Activated B cell treated with CpG ODN at 0.5 μM for 24 hours (primary cell): ENCODE results near the gene RBM15. TPM values are rescaled to one million over a fixed set of nuclear protein-coding genes. Genes with fewer than 3 reads are reported as not detected.

Experiments used
- ATAC-seq: fragments of 200-7000 bp; cut with Tn5 transposase; one replicate; pipeline ENCODE4 v1.10.0; 2021; ENCODE audit warnings: low read depth, mild to moderate bottlenecking, moderate library complexity
- CTCF ChIA-PET: fragments of 350-600 bp; sonication (Branson Sonifier 250); formaldehyde crosslinking; loops from one replicate; lab custom pipeline; 2021; ENCODE audit warnings: antibody characterized with exemption; lab: Charles Lee
- POLR2A ChIA-PET: fragments of 350-600 bp; sonication (Branson Sonifier 250); formaldehyde crosslinking; loops from one replicate; lab custom pipeline; 2021; ENCODE audit warnings: antibody characterized with exemption; lab: Charles Lee
- DNase-seq: peaks from one replicate; pipeline ENCODE4 v3.0.0; 2022
- H3K27ac Mint-ChIP-seq: one replicate; pipeline ENCODE4 v1.8.0; 2020; ENCODE audit warnings: mixed read lengths
- H3K27me3 Mint-ChIP-seq: one replicate; pipeline ENCODE4 v1.8.0; 2021; ENCODE audit warnings: mixed read lengths
- H3K36me3 Mint-ChIP-seq: one replicate; pipeline ENCODE4 v1.8.0; 2021; ENCODE audit warnings: low read depth, mixed read lengths
- H3K4me1 Mint-ChIP-seq: one replicate; pipeline ENCODE4 v1.8.0; 2021; ENCODE audit warnings: mixed read lengths
- H3K4me3 Mint-ChIP-seq: one replicate; pipeline ENCODE4 v1.8.0; 2020; ENCODE audit warnings: mild to moderate bottlenecking, mixed read lengths
- H3K9me3 Mint-ChIP-seq: one replicate; pipeline ENCODE4 v1.8.0; 2020; ENCODE audit warnings: mixed read lengths
- CTCF ChIP-seq: fragments of 200-600 bp; IDR thresholded peaks from one replicate; pipeline ENCODE4 v1.8.0; 2022; ENCODE audit warnings: antibody characterized with exemption, mild to moderate bottlenecking
- intact Hi-C: fragments of 100-400 bp; cut with micrococcal nuclease; formaldehyde crosslinking; loops from one replicate; pipeline ENCODE4 v1.15.1; 2024
- total RNA-seq: library from RNA; stranded (reverse); gene quantifications from 2 replicates; pipeline ENCODE4 v1.2.3, GENCODE V29; 2022

RBM15 gene
- total RNA-seq, 1 donor from 2014 or later = 61.1 TPM

- CTCF ChIA-PET = interaction anchor here (1.6 kb wide), 1 partner anchor 22 kb away, joined by 5 read pairs; no protein-coding TSS in a partner anchor
- no peak for TF ChIP-seq CTCF
- POLR2A ChIA-PET = interaction anchor here (1.6 kb wide), 1 partner anchor 52 kb away, joined by 8 read pairs; the partner anchor contains the start of gene RBM15
- no peaks in the 10 kb centered on the region for H3K27me3 Mint-ChIP-seq
- no peak overlapping the region for H3K4me3 Mint-ChIP-seq
- no peaks in the 10 kb centered on the region for H3K9me3 Mint-ChIP-seq
- peaks cover 10% of the 10 kb centered on the region for H3K36me3 Mint-ChIP-seq
- H3K27ac Mint-ChIP-seq = no peak overlapping the region
- H3K4me1 Mint-ChIP-seq = peaks cover 46% of the 10 kb centered on the region
- ATAC-seq (no peak), DNase-seq (no peak)
- intact Hi-C loops = no loop called here
These were observed 50.9 kb downstream of the RBM15 start for GRCh38 chr1:110390096-110390495.

- TF ChIP-seq CTCF = no peak
These were observed 51.6 kb downstream of the RBM15 start, which contains the start of gene SLC16A4 for GRCh38 chr1:110390692-110391245. TSS of gene SLC16A4 (minus strand) at chr1:110391026. CDS start at chr1:110389323, 1,703 bp downstream.

DNA sequence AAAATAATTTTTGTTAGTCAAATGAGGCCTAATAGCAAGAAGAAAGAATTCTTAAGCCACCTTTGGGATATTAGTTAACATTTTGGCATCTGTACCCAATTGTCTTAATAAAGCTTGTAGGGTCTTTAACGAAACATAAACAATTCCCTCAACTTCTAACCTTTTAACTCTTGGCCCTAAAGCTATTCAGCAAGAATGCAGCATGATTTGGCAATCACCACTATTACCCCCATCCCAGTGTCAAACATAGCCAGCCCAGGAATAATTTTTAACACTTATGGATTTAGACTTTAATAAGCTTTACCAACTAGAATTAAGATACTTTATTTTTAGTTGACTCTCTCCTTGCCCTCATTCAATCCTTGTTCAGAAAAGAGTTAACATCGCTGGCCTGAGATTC lies 54.1 kb downstream of the RBM15 start:
- ATAC-seq = no peak
- POLR2A ChIA-PET = interaction anchor here (1.1 to 1.7 kb wide), 4 partner anchors 8 to 55 kb away, joined by 4 to 5 read pairs (median 4); no protein-coding TSS in a partner anchor

More at GRCh38 chr1:110390692-110391245, 51.6 kb downstream of the RBM15 start, which contains the start of gene SLC16A4:
- intact Hi-C loops = no loop called here
- H3K27me3 Mint-ChIP-seq = no peaks in the 10 kb centered on the region
- peaks cover 39% of the 10 kb centered on the region for H3K4me1 Mint-ChIP-seq
- H3K9me3 Mint-ChIP-seq = no peaks in the 10 kb centered on the region
- peaks cover 17% of the 10 kb centered on the region for H3K36me3 Mint-ChIP-seq
- ChIA-PET CTCF (no interaction called here), POLR2A (interaction anchor here (1.2 kb wide), 1 partner anchor 53 kb away, joined by 4 read pairs; no protein-coding TSS in a partner anchor)
- no peak for ATAC-seq
- DNase-seq = no peak
- no peak within 1 kb of the TSS for H3K4me3 Mint-ChIP-seq
- H3K27ac Mint-ChIP-seq = no peak within 1 kb of the TSS

DNA sequence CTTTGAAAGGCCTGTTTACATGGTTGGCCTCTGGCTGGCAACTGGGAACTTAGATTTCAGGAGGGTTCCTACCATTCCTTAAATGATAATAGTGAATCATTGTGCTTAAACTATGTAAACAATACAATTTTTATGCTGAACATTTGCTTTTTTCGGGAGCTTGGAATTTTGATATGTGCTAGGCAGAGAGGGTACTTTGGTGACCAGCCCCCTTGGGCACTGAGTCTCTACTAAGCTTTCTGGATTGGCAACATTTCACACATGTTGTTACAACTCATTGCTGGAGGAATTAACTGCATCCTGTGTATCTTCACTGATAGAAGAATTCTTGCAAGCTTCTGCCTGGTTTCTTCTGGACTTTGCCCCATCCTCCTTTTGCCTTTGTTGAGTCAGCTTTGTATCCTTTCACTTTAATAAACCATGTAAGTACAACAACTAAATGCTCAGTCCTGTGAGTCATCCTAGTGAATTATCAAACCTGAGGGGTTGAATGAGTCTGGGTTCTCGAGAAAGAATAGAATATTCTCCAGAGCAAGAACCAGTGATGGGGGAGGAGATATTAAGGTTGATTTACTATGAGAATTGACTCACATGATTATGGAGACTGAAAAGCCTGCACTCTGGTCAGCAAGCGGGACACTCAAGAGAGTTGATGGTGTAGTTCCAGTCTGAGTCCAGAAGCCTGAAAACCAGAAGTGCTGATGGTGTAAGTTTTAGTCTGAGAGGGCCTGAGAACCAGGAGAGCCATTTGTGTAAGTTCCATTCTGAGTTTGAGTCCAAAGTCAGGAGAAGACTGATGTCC lies 54.7 kb downstream of the RBM15 start:
- ChIA-PET CTCF (interaction anchor here (1.4 to 1.5 kb wide), 2 partner anchors 18 to 186 kb away, joined by 3 read pairs; no protein-coding TSS in a partner anchor), POLR2A (interaction anchor here (1.1 to 1.4 kb wide), 3 partner anchors 9 to 56 kb away, joined by 4 to 5 read pairs (median 5); no protein-coding TSS in a partner anchor)
- Mint-ChIP-seq H3K36me3 (peaks cover 28% of the 10 kb centered on the region), H3K9me3 (no peaks in the 10 kb centered on the region), H3K4me3 (no peak overlapping the region), H3K4me1 (peaks cover 10% of the 10 kb centered on the region), H3K27me3 (no peaks in the 10 kb centered on the region), H3K27ac (peak overlapping the region; percentile 12)
- intact Hi-C loops = no loop called here
- ATAC-seq (no peak), DNase-seq (no peak)
- no peak for TF ChIP-seq CTCF

More for the DNA sequence above, 54.1 kb downstream of the RBM15 start:
- CTCF ChIA-PET = interaction anchor here (1.4 to 1.5 kb wide), 2 partner anchors 19 to 185 kb away, joined by 3 read pairs; no protein-coding TSS in a partner anchor
- H3K4me3 Mint-ChIP-seq = no peak overlapping the region
- H3K27ac Mint-ChIP-seq = no peak overlapping the region
- intact Hi-C loops = no loop called here
- no peak for TF ChIP-seq CTCF
- no peaks in the 10 kb centered on the region for H3K27me3 Mint-ChIP-seq
- no peak for DNase-seq
- H3K36me3 Mint-ChIP-seq = peaks cover 25% of the 10 kb centered on the region
- no peaks in the 10 kb centered on the region for H3K9me3 Mint-ChIP-seq
- H3K4me1 Mint-ChIP-seq = peaks cover 16% of the 10 kb centered on the region
